K562 (cell line): ENCODE measurements around the gene RASSF1. TPM values are rescaled to one million over a fixed set of nuclear protein-coding genes. Genes with fewer than 3 reads are reported as not detected.

ENCODE experiments used
- ATAC-seq: fragments of 200-7000 bp; cut with Tn5 transposase; 3 replicates; pipeline ENCODE4 v1.9.1; 2020; ENCODE audit warnings: moderate library complexity
- BruUV-seq: library from RNA; stranded (reverse); fragments of 400-500 nt; replicated peaks from 2 replicates; lab custom pipeline; 2021; lab: Mats Ljungman, UMichigan
- CTCF ChIA-PET: fragments of 300-600 bp; formaldehyde crosslinking; extraction: SDS; loops from one replicate; lab custom pipeline; 2021; ENCODE audit warnings: low intra/inter-chr PET ratio; lab: Yijun Ruan, JAX
- POLR2A ChIA-PET: fragments of 300-600, 350-650 bp; sonication (Branson Sonifier 250); formaldehyde crosslinking; extraction: SDS; loops from one replicate; lab custom pipeline; 2021; ENCODE audit warnings: antibody characterized with exemption, inconsistent platforms; lab: Yijun Ruan, JAX
- DNase-seq, 4 experiments: peaks; one replicate each; pipeline versions ENCODE4 v3.0.0 to v3.0.0-alpha.2; 2011 to 2018; ENCODE audit warnings: low spot score in 3 of 4, mixed read lengths in 3 of 4; ENCODE audit errors: extremely low read depth in 1 of 4
- FAIRE-seq: peaks from 2 replicates; lab custom pipeline; 2011; peaks lifted over from hg19 to GRCh38; lab: Jason Lieb, UNC
- H2AFZ ChIP-seq: 2 replicates; pipeline ENCODE4 v1.6.0; 2011; ENCODE audit warnings: low read depth, low read length, control low read depth, inconsistent platforms
- H3K27ac ChIP-seq: fragments of 200-600 bp; 3 replicates; pipeline ENCODE4 v1.8.0; 2011; ENCODE audit warnings: low read depth, mild to moderate bottlenecking, control low read depth, inconsistent platforms, low read length, moderate library complexity, mixed read lengths; ENCODE audit errors: extremely low read depth
- H3K27me3 ChIP-seq, 2 experiments: fragments of 300-600 bp in 1 of 2; 2 replicates in 1 of 2; 3 replicates in 1 of 2; pipeline versions ENCODE4 v1.6.0 to v1.8.0; 2011; ENCODE audit warnings: inconsistent platforms in 2 of 2, low read length in 2 of 2, mild to moderate bottlenecking in 1 of 2, mixed read lengths in 1 of 2, moderate library complexity in 1 of 2; ENCODE audit not compliant: control insufficient read depth in 2 of 2, insufficient read depth in 2 of 2
- H3K36me3 ChIP-seq: fragments of 300-600 bp; 3 replicates; pipeline ENCODE4 v1.8.0; 2011; ENCODE audit warnings: mild to moderate bottlenecking, low read length, inconsistent platforms; ENCODE audit not compliant: control insufficient read depth, insufficient read depth
- H3K4me1 ChIP-seq, 2 experiments: fragments of 200-600 bp in 1 of 2; replicated peaks in 1 of 2; 2 replicates in 1 of 2; 3 replicates in 1 of 2; pipeline versions ENCODE4 v1.5.1 to v1.8.0; 2011; ENCODE audit warnings: inconsistent platforms in 2 of 2, low read length in 2 of 2, mild to moderate bottlenecking in 1 of 2, mixed read lengths in 1 of 2, moderate library complexity in 1 of 2; ENCODE audit not compliant: control insufficient read depth in 2 of 2, insufficient read depth in 2 of 2
- H3K4me2 ChIP-seq: 2 replicates; pipeline ENCODE4 v1.6.1; 2011; ENCODE audit warnings: low read length, control low read depth, inconsistent platforms, mixed read lengths; ENCODE audit not compliant: insufficient read depth
- H3K4me3 ChIP-seq: fragments of 200-600 bp; sonication (generic), shearing (Covaris generic); 2 replicates; pipeline ENCODE4 v1.5.1; 2016; ENCODE audit warnings: control low read depth, inconsistent platforms
- H3K79me2 ChIP-seq: fragments of 200-600 bp; 3 replicates; pipeline ENCODE4 v1.8.0; 2011; ENCODE audit warnings: low read length, inconsistent platforms; ENCODE audit not compliant: control insufficient read depth, insufficient read depth
- H3K9ac ChIP-seq, 2 experiments: 2 replicates each; pipeline versions ENCODE4 v1.6.0 to v1.6.1; 2011; ENCODE audit warnings: low read depth in 2 of 2, low read length in 2 of 2, control low read depth in 1 of 2, inconsistent platforms in 1 of 2, mild to moderate bottlenecking in 1 of 2, mixed read lengths in 1 of 2; ENCODE audit not compliant: insufficient read depth in 1 of 2
- H3K9me1 ChIP-seq: one replicate; pipeline ENCODE4 v1.6.0; 2011; ENCODE audit warnings: inconsistent platforms, mild to moderate bottlenecking, low read length, moderate library complexity; ENCODE audit not compliant: control insufficient read depth, insufficient read depth
- H3K9me3 ChIP-seq: replicated peaks from 2 replicates; pipeline ENCODE4 v1.5.1; 2011; ENCODE audit warnings: low read depth, low read length, inconsistent platforms; ENCODE audit not compliant: control insufficient read depth, insufficient read depth
- H4K20me1 ChIP-seq: replicated peaks from 2 replicates; pipeline ENCODE4 v1.6.1; 2011; ENCODE audit warnings: low read length, inconsistent platforms, mixed read lengths; ENCODE audit not compliant: control insufficient read depth, insufficient read depth
- GTF2A2 ChIP-seq: IDR thresholded peaks from 2 replicates; pipeline ENCODE4 v1.6.1; 2016; ENCODE audit warnings: mild to moderate bottlenecking, missing genetic modification characterization, missing compliant biosample characterization
- HDAC8 ChIP-seq: fragments of 450-650 bp; IDR thresholded peaks from 2 replicates; pipeline ENCODE4 v1.6.1; 2016; ENCODE audit warnings: mild to moderate bottlenecking, missing genetic modification characterization, moderate library complexity, missing compliant biosample characterization
- PPARD ChIP-seq: fragments of 250-450 bp; sonication (Bioruptor Pico); IDR thresholded peaks from 2 replicates; pipeline ENCODE4 v1.8.0; 2022; ENCODE audit warnings: inconsistent platforms, mild to moderate bottlenecking, moderate library complexity
- TAF15 ChIP-seq: fragments of 200-400 bp; formaldehyde crosslinking; IDR thresholded peaks from 2 replicates; pipeline ENCODE4 v1.6.1; 2017; ENCODE audit warnings: mild to moderate bottlenecking, low read depth, low read length, moderate library complexity
- TBP ChIP-seq: optimal IDR thresholded peaks from 2 replicates; pipeline ENCODE3; 2011; ENCODE audit warnings: low read depth, low read length, improper control_type of control experiment
- ZNF75A ChIP-seq: fragments of 450-650 bp; formaldehyde crosslinking; IDR thresholded peaks from 2 replicates; pipeline ENCODE4 v1.4.0; 2020; ENCODE audit warnings: mild to moderate bottlenecking
- WGBS: fragments of 100-300 bp; shearing (Covaris generic); methylation state at CpG from one replicate; pipeline ENCODE4 v1.1.6; 2016; ENCODE audit warnings: low coverage, mixed read lengths; ENCODE audit not compliant: insufficient coverage; ENCODE audit errors: missing lambda C conversion rate; 5-methylcytosine and 5-hydroxymethylcytosine counted together
- in situ Hi-C: fragments of 300-500 bp; cut with MboI; formaldehyde crosslinking; loops from 4 replicates; pipeline ENCODE4 v1.15.0; 2018; ENCODE audit warnings: inconsistent platforms, mixed read lengths
- intact Hi-C: fragments of 100-400 bp; cut with micrococcal nuclease; formaldehyde crosslinking; loops from 2 replicates; pipeline ENCODE4 v1.14.2; 2022
- polyA plus RNA-seq, 8 experiments: library from polyadenylated mRNA; depleted of rRNA in 4 of 8; stranded (reverse) in 5 of 8; unstranded in 3 of 8; fragments of >200 nt; fragmentation: Nextera tagmentation in 2 of 8; fragmentation: Illumina TruSeq in 1 of 8; extraction: Ambion mirVana in 2 of 8; extraction: Trizol in 1 of 8; gene quantifications; 2 replicates each; pipeline versions ENCODE4 v1.2.1 to v1.2.3, GENCODE V29; 2011 to 2014; ENCODE audit warnings: inconsistent platforms in 1 of 8, missing spikeins in 1 of 8
- total RNA-seq, 7 experiments: library from RNA; depleted of rRNA in 6 of 7; stranded (reverse); fragments of >200 nt in 6 of 7; fragmentation: Illumina TruSeq in 2 of 7; extraction: Trizol in 2 of 7; gene quantifications; 2 replicates each; pipeline versions ENCODE4 v1.2.1 to v1.2.3, GENCODE V29; 2011 to 2021; ENCODE audit warnings: low replicate concordance in 1 of 7

Gene RASSF1
- total and polyA plus RNA-seq, 9 of the 15 experiments (the other 6 are each of a cell fraction or from before 2014, with no cell fraction given) = 3.6 to 57.1 (median 24.6) TPM

DNA sequence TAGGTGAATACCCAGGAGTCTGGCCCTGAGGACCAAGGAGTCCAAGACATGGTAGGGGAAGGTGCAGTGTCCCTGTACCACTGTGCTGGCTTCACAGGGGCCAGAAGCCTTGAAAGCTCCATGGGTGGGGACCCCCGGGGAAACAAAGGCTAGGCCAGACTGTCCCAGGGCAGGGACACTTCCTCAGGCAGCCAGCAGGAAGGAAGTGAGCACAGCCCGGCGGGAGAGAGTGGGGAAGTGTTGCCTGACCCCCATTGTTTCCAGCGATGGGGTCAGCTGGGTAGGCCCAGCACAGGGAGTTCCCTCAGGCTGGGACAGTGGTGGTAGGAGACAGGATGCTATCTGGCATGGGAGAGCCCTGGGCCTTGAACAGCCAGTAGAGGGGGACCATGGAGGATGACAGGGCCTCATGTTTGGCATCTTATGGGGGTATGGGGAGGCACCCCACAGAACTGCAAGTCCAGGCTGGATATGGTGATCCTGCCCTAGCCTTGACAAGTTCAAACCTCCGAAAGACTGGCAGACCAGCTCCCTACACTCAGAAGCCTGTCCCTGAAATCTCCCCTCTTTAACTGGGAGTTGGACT is 16.9 kb downstream of the RASSF1 start:
- no peaks in the 10 kb centered on the region for H4K20me1 ChIP-seq
- in situ Hi-C loops (no loop called here), intact Hi-C loops (loop anchor here (1.0 to 2.0 kb wide), 3 partner anchors 49 to 135 kb away; no protein-coding TSS in a partner anchor)
- peak overlapping the region; percentile 33; the same call in 1 of the 3 replicates for H3K27ac ChIP-seq
- DNase-seq (no peak), FAIRE-seq (no peak), ATAC-seq (no peak)
- ChIA-PET POLR2A (interaction anchor here (1.0 to 1.2 kb wide), 3 partner anchors 12 to 20 kb away, joined by 3 to 4 read pairs (median 3); partner anchors contain the start of gene HYAL1), CTCF (interaction anchor here (2.1 kb wide), 1 partner anchor 97 kb away, joined by 6 read pairs; no protein-coding TSS in a partner anchor)
- WGBS = 80% methylated on average over 5 of the region's 5 CpGs
- H3K4me2 ChIP-seq = no peak overlapping the region
- no peaks in the 10 kb centered on the region for H3K27me3 ChIP-seq
- no peaks in the 10 kb centered on the region for H3K9me3 ChIP-seq
- H2AFZ ChIP-seq = no peak overlapping the region
- H3K4me1 ChIP-seq = peaks cover 25 to 60% of the 10 kb centered on the region in 2 experiments; a peak in 4 of 5 replicates
- no peak overlapping the region for H3K4me3 ChIP-seq
- peak overlapping the region in 1 of 2 experiments; percentile 55; a peak in 1 of 4 replicates for H3K9ac ChIP-seq
- H3K9me1 ChIP-seq = no peaks in the 10 kb centered on the region
- no TSS peak for BruUV-seq
- H3K36me3 ChIP-seq = peaks cover 35% of the 10 kb centered on the region; the same call in 2 of the 3 replicates
- H3K79me2 ChIP-seq = peaks cover 36% of the 10 kb centered on the region
- no peak for TF ChIP-seq TAF15
- TF ChIP-seq GTF2A2 = no peak
- no peak for TF ChIP-seq TBP
- TF ChIP-seq ZNF75A (CRISPR knock-in tag) = no peak
- no peak for TF ChIP-seq HDAC8
- no peak for TF ChIP-seq PPARD (CRISPR knock-in tag)
